SHP77 (cell line): Measurements from ENCODE around the gene KCTD1.

Experiments used
- DNase-seq, 2 experiments: peaks; one replicate each; lab custom pipeline; 2025; lab: John Stamatoyannopoulos, UW

KCTD1 gene

GRCh38 chr18:26524002-26524401 lies 24.4 kb downstream of the KCTD1 start:
- no peak for DNase-seq

- no peak for DNase-seq
Observed at GRCh38 chr18:26521617-26522016, 26.7 kb downstream of the KCTD1 start.

GRCh38 chr18:26520974-26521373 lies 27.4 kb downstream of the KCTD1 start:
- DNase-seq: no peak

GRCh38 chr18:26519114-26519513 lies 29.2 kb downstream of the KCTD1 start:
- no peak for DNase-seq

GRCh38 chr18:26516964-26517363 lies 31.4 kb downstream of the KCTD1 start:
- DNase-seq: no peak

- DNase-seq: no peak
Observed at GRCh38 chr18:26515643-26516487, 32.5 kb downstream of the KCTD1 start.

GRCh38 chr18:26511339-26512071 lies 36.8 kb downstream of the KCTD1 start:
- DNase-seq: peak; percentile 9 to 21

GRCh38 chr18:26510337-26510736 lies 38.0 kb downstream of the KCTD1 start:
- no peak for DNase-seq

- DNase-seq: no peak
Observed at GRCh38 chr18:26506012-26506411, 42.3 kb downstream of the KCTD1 start.

GRCh38 chr18:26504831-26505230 lies 43.5 kb downstream of the KCTD1 start:
- DNase-seq: no peak

GRCh38 chr18:26503382-26503781 lies 45.0 kb downstream of the KCTD1 start:
- no peak for DNase-seq

GRCh38 chr18:26502823-26503222 lies 45.5 kb downstream of the KCTD1 start:
- DNase-seq: no peak

- DNase-seq: no peak
Observed at GRCh38 chr18:26497866-26498265, 50.5 kb downstream of the KCTD1 start.

- DNase-seq: no peak
Observed at GRCh38 chr18:26496528-26496927, 51.8 kb downstream of the KCTD1 start.

GRCh38 chr18:26495287-26495686 lies 53.1 kb downstream of the KCTD1 start:
- no peak for DNase-seq

GRCh38 chr18:26493021-26493420 lies 55.3 kb downstream of the KCTD1 start:
- no peak for DNase-seq

GRCh38 chr18:26491194-26491816 lies 57.0 kb downstream of the KCTD1 start:
- no peak for DNase-seq

GRCh38 chr18:26489881-26490280 lies 58.5 kb downstream of the KCTD1 start:
- no peak for DNase-seq

GRCh38 chr18:26489191-26489590 lies 59.2 kb downstream of the KCTD1 start:
- no peak for DNase-seq

GRCh38 chr18:26488417-26489009 lies 59.8 kb downstream of the KCTD1 start:
- DNase-seq: no peak

- DNase-seq: no peak
Observed at GRCh38 chr18:26487437-26487836, 60.9 kb downstream of the KCTD1 start.

- DNase-seq: no peak
Observed at GRCh38 chr18:26483633-26484032, 64.7 kb downstream of the KCTD1 start.
